H1 (cell line): Measurements from ENCODE around the gene CYP3A7. TPM values are rescaled to one million over a fixed set of nuclear protein-coding genes. Genes with fewer than 3 reads are reported as not detected.
"Not testable (repeated sequence)": the region's sequence is repeated elsewhere in the genome, so short reads cannot be mapped to it uniquely, and the experiment has no call there.

Experiments used
- CTCF ChIA-PET: fragments of 300-600 bp; sonication (Branson Sonifier 250); formaldehyde crosslinking; loops from one replicate; lab custom pipeline; 2021; ENCODE audit not compliant: partially characterized antibody; lab: Charles Lee
- POLR2A ChIA-PET: fragments of 300-600 bp; sonication (Branson Sonifier 250); formaldehyde crosslinking; loops from one replicate; lab custom pipeline; 2021; ENCODE audit warnings: inconsistent platforms; ENCODE audit not compliant: partially characterized antibody; lab: Charles Lee
- DNase-seq, 2 experiments: peaks; one replicate each; pipeline versions ENCODE4 v3.0.0 to v3.0.0-alpha.2; 2010 to 2022; ENCODE audit warnings: low spot score in 2 of 2, low read depth in 1 of 2, mixed read lengths in 1 of 2
- FAIRE-seq: peaks from 2 replicates; lab custom pipeline; 2011; peaks lifted over from hg19 to GRCh38; lab: Jason Lieb, UNC
- H2AFZ ChIP-seq: 2 replicates; pipeline ENCODE4 v1.8.1; 2012; ENCODE audit warnings: low read length, inconsistent platforms
- H2AK5ac ChIP-seq: 2 replicates; pipeline ENCODE4 v1.6.1; 2013; ENCODE audit warnings: low read depth, low read length
- H2BK120ac ChIP-seq: replicated peaks from 2 replicates; pipeline ENCODE3; 2013; ENCODE audit warnings: low read depth, low read length, inconsistent platforms
- H2BK12ac ChIP-seq: 2 replicates; pipeline ENCODE4 v1.6.1; 2013; ENCODE audit warnings: low read depth, low read length
- H2BK15ac ChIP-seq: 2 replicates; pipeline ENCODE4 v1.6.1; 2013; ENCODE audit warnings: low read length
- H2BK20ac ChIP-seq: 2 replicates; pipeline ENCODE4 v1.6.1; 2013; ENCODE audit warnings: low read length
- H2BK5ac ChIP-seq: 2 replicates; pipeline ENCODE4 v1.6.1; 2013; ENCODE audit warnings: low read depth, low read length
- H3K14ac ChIP-seq: 2 replicates; pipeline ENCODE4 v1.6.1; 2013; ENCODE audit warnings: inconsistent platforms; ENCODE audit not compliant: insufficient read length
- H3K18ac ChIP-seq: 2 replicates; pipeline ENCODE4 v1.6.1; 2013; ENCODE audit warnings: low read length; ENCODE audit errors: extremely low read depth
- H3K23ac ChIP-seq: 2 replicates; pipeline ENCODE4 v1.6.1; 2013; ENCODE audit warnings: inconsistent platforms; ENCODE audit not compliant: insufficient read length
- H3K23me2 ChIP-seq: 2 replicates; pipeline ENCODE4 v1.6.1; 2013; ENCODE audit warnings: low read depth, low read length
- H3K27ac ChIP-seq: 2 replicates; pipeline ENCODE4 v1.6.1; 2011; ENCODE audit warnings: low read depth, low read length, inconsistent platforms
- H3K27me3 ChIP-seq, 4 experiments: replicated peaks in 1 of 4; 1 replicate in 1 of 4; 2 replicates in 3 of 4; pipeline versions ENCODE4 v1.6.1 to v1.8.1; 2011 to 2013; ENCODE audit warnings: low read length in 3 of 4, mild to moderate bottlenecking in 3 of 4, inconsistent platforms in 2 of 4, mixed read lengths in 2 of 4, moderate library complexity in 1 of 4; ENCODE audit not compliant: control insufficient read depth in 3 of 4, insufficient read depth in 3 of 4; ENCODE audit errors: extremely low read depth in 1 of 4
- H3K36me3 ChIP-seq, 4 experiments: 2 replicates each; pipeline versions ENCODE4 v1.6.1 to v1.8.1; 2011 to 2013; ENCODE audit warnings: mild to moderate bottlenecking in 4 of 4, low read length in 3 of 4, moderate library complexity in 2 of 4, control low read depth in 1 of 4, inconsistent platforms in 1 of 4; ENCODE audit not compliant: insufficient read depth in 4 of 4, control insufficient read depth in 2 of 4
- H3K4ac ChIP-seq: replicated peaks from 2 replicates; pipeline ENCODE3; 2013; ENCODE audit warnings: low read length, low read depth, mixed read lengths, inconsistent platforms; ENCODE audit not compliant: insufficient read length
- H3K4me1 ChIP-seq, 4 experiments: replicated peaks in 1 of 4; 1 replicate in 1 of 4; 2 replicates in 3 of 4; pipeline versions ENCODE4 v1.6.1 to v1.8.1; 2011 to 2013; ENCODE audit warnings: low read length in 3 of 4, inconsistent platforms in 2 of 4, mixed read lengths in 1 of 4; ENCODE audit not compliant: insufficient read depth in 4 of 4, control insufficient read depth in 3 of 4
- H3K4me2 ChIP-seq, 2 experiments: 2 replicates each; pipeline versions ENCODE4 v1.6.1 to v1.8.1; 2011 to 2013; ENCODE audit warnings: low read depth in 2 of 2, low read length in 2 of 2, control low read depth in 1 of 2, inconsistent platforms in 1 of 2, mild to moderate bottlenecking in 1 of 2; ENCODE audit not compliant: insufficient read depth in 1 of 2
- H3K4me3 ChIP-seq, 4 experiments: fragments of 200-600, 300-600 bp in 1 of 4; sonication (generic), shearing (Covaris generic), sonication (Bioruptor Twin) in 1 of 4; 2 replicates each; pipeline versions ENCODE4 v1.5.1 to v1.8.1; 2011 to 2016; ENCODE audit warnings: low read length in 4 of 4, low read depth in 3 of 4, control low read depth in 2 of 4, inconsistent platforms in 2 of 4, mild to moderate bottlenecking in 2 of 4, mixed read lengths in 1 of 4, moderate library complexity in 1 of 4; ENCODE audit not compliant: insufficient read depth in 2 of 4; ENCODE audit errors: extremely low read depth in 1 of 4
- H3K56ac ChIP-seq: replicated peaks from 2 replicates; pipeline ENCODE3; 2013; ENCODE audit warnings: low read depth, mild to moderate bottlenecking, mixed read lengths, low read length, inconsistent platforms; ENCODE audit not compliant: insufficient read length
- H3K79me1 ChIP-seq: 2 replicates; pipeline ENCODE4 v1.6.1; 2013; ENCODE audit warnings: low read depth, low read length, control low read depth
- H3K79me2 ChIP-seq, 2 experiments: 2 replicates each; pipeline versions ENCODE4 v1.6.1 to v1.8.1; 2012 to 2013; ENCODE audit warnings: low read length in 2 of 2, mild to moderate bottlenecking in 2 of 2, inconsistent platforms in 1 of 2; ENCODE audit not compliant: insufficient read depth in 2 of 2, control insufficient read depth in 1 of 2
- H3K9ac ChIP-seq, 4 experiments: replicated peaks in 1 of 4; 1 replicate in 1 of 4; 2 replicates in 3 of 4; pipeline versions ENCODE4 v1.6.1 to v1.8.1; 2011 to 2013; ENCODE audit warnings: low read depth in 3 of 4, low read length in 3 of 4, control low read depth in 2 of 4, mild to moderate bottlenecking in 2 of 4, moderate library complexity in 2 of 4, inconsistent platforms in 1 of 4; ENCODE audit errors: extremely low read depth in 1 of 4
- H3K9me3 ChIP-seq, 2 experiments: 2 replicates each; pipeline versions ENCODE4 v1.6.1 to v1.8.1; 2012 to 2013; ENCODE audit warnings: mild to moderate bottlenecking in 2 of 2, moderate library complexity in 2 of 2, control low read depth in 1 of 2, inconsistent platforms in 1 of 2, low read depth in 1 of 2, low read length in 1 of 2, mixed read lengths in 1 of 2; ENCODE audit not compliant: insufficient read depth in 2 of 2
- H4K20me1 ChIP-seq, 2 experiments: replicated peaks in 1 of 2; 2 replicates each; pipeline versions ENCODE3 to v1.8.1; 2011 to 2013; ENCODE audit warnings: inconsistent platforms in 2 of 2, low read length in 2 of 2, mild to moderate bottlenecking in 1 of 2; ENCODE audit not compliant: insufficient read depth in 2 of 2, control insufficient read depth in 1 of 2
- H4K5ac ChIP-seq: 2 replicates; pipeline ENCODE4 v1.6.1; 2013; ENCODE audit warnings: low read length, low read depth, mixed read lengths, inconsistent platforms; ENCODE audit not compliant: insufficient read length
- H4K8ac ChIP-seq: 2 replicates; pipeline ENCODE4 v1.8.0; 2013; ENCODE audit warnings: mild to moderate bottlenecking, moderate library complexity, low read length, inconsistent platforms; ENCODE audit not compliant: insufficient read depth; ENCODE audit errors: extremely low read depth
- H4K91ac ChIP-seq: replicated peaks from 2 replicates; pipeline ENCODE3; 2013; ENCODE audit warnings: low read length, mixed read lengths, inconsistent platforms; ENCODE audit not compliant: insufficient read length
- WGBS, 2 experiments: shearing (Covaris generic) in 1 of 2; methylation state at CpG; one replicate each; pipeline versions ENCODE4 v1.1.6 to v1.1.7; 2013 to 2015; ENCODE audit warnings: low lambda C conversion rate in 2 of 2, mixed read lengths in 2 of 2, inconsistent platforms in 1 of 2, low coverage in 1 of 2, missing lambda C conversion rate in 1 of 2; ENCODE audit not compliant: insufficient replicate concordance in 2 of 2, insufficient coverage in 1 of 2, insufficient read length in 1 of 2; ENCODE audit errors: extremely low coverage in 1 of 2, missing lambda C conversion rate in 1 of 2; 5-methylcytosine and 5-hydroxymethylcytosine counted together
- polyA plus RNA-seq, 7 experiments: library from polyadenylated mRNA; depleted of rRNA in 3 of 7; stranded (reverse) in 5 of 7; unstranded in 2 of 7; fragments of >200 nt in 5 of 7; fragments of 200-250 nt in 2 of 7; gene quantifications; 1 replicate in 5 of 7; 2 replicates in 1 of 7; 4 replicates in 1 of 7; pipeline versions ENCODE4 v1.2.1 to v1.2.3, GENCODE V29; 2011 to 2013; ENCODE audit warnings: missing spikeins in 2 of 7, mixed read lengths in 2 of 7
- total RNA-seq: library from RNA; stranded (reverse); fragmentation: NEBNext Ultra II Directional; extraction: Animal tissue kit (Norgen Biotek cat#: 25700); gene quantifications from 2 replicates; pipeline ENCODE4 v1.2.1, GENCODE V29; 2021

CYP3A7 gene
- total and polyA plus RNA-seq, 2 of the 8 experiments (the other 6 are each of a cell fraction or from before 2014, with no cell fraction given) = not detected

DNA sequence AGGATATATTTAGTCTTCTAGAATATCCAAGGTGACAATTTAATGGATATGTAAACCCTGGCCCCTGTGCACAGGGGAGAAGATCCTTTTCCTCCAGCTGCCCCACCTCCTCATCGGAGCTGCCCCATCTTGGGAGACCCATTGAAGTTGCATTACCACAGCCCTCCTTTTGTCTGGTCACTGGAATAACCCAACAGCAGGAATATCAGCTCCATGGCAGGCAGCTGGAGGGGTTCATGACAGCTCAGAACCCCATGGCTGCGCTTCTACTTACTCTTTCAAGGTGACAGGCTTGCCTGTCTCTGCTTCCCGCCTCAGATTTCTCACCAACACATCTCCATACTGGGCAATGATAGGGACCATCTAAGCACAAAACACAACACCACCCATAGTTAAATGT is 34.5 kb upstream of the CYP3A7 start:
- H3K4ac ChIP-seq, H3K79me2 ChIP-seq, H2AFZ ChIP-seq, H3K23me2 ChIP-seq, H3K27me3 ChIP-seq, H3K14ac ChIP-seq, H3K4me3 ChIP-seq, H3K36me3 ChIP-seq, H4K20me1 ChIP-seq, POLR2A ChIA-PET, H2BK15ac ChIP-seq, H3K27ac ChIP-seq, H3K9ac ChIP-seq, H3K9me3 ChIP-seq, DNase-seq, H3K4me1 ChIP-seq, H3K18ac ChIP-seq, H2BK12ac ChIP-seq, CTCF ChIA-PET, H2BK120ac ChIP-seq, H3K79me1 ChIP-seq, H3K56ac ChIP-seq, FAIRE-seq, H2AK5ac ChIP-seq, H4K91ac ChIP-seq, H3K23ac ChIP-seq, H2BK20ac ChIP-seq, H3K4me2 ChIP-seq, H4K8ac ChIP-seq, H2BK5ac ChIP-seq, H4K5ac ChIP-seq: not testable (repeated sequence)
- WGBS, 2 experiments = 93% methylated on average over 3 of the region's 3 CpGs; no CpG with 5 or more reads in 1 of the 2 experiments
